HTERT RPE-1 (cell line): ENCODE results near the gene MRPL41.
"Not testable (repeated sequence)": the region's sequence is repeated elsewhere in the genome, so short reads cannot be mapped to it uniquely, and the experiment has no call there.

Experiments used
- in situ Hi-C: fragments of 300-500 bp; cut with MboI; formaldehyde crosslinking; loops from 4 replicates; pipeline ENCODE4 v1.14.3; 2020; ENCODE audit warnings: low sequenced_read_pairs

The MRPL41 gene

GRCh38 chr9:137550958-137551263, 768 bp upstream of the MRPL41 start:
- in situ Hi-C loops = not testable (repeated sequence)

- in situ Hi-C loops = no loop called here
Measured at GRCh38 chr9:137552022-137552768, 516 bp downstream of the MRPL41 start.

GRCh38 chr9:137553654-137554053, 2.0 kb downstream of the MRPL41 start:
- in situ Hi-C loops = not testable (repeated sequence)

GRCh38 chr9:137554349-137554748, 2.7 kb downstream of the MRPL41 start:
- in situ Hi-C loops = no loop called here

- in situ Hi-C loops = no loop called here
Measured at GRCh38 chr9:137555179-137555578, 3.5 kb downstream of the MRPL41 start.

- in situ Hi-C loops = no loop called here
Measured at GRCh38 chr9:137556069-137556838, 4.6 kb downstream of the MRPL41 start.

- in situ Hi-C loops = no loop called here
Measured at GRCh38 chr9:137558127-137558526, 6.4 kb downstream of the MRPL41 start.

- in situ Hi-C loops = no loop called here
Measured at GRCh38 chr9:137564134-137564533, 12.5 kb downstream of the MRPL41 start.

- in situ Hi-C loops = no loop called here
Measured at GRCh38 chr9:137564817-137565411, 13.2 kb downstream of the MRPL41 start.

- in situ Hi-C loops = not testable (repeated sequence)
Measured at GRCh38 chr9:137568445-137568844, 16.8 kb downstream of the MRPL41 start.

- in situ Hi-C loops = no loop called here
Measured at GRCh38 chr9:137569609-137570203, 18.0 kb downstream of the MRPL41 start.

- in situ Hi-C loops = no loop called here
Measured at GRCh38 chr9:137570566-137570965, 18.9 kb downstream of the MRPL41 start.

- in situ Hi-C loops = no loop called here
Measured at GRCh38 chr9:137574192-137574591, 22.5 kb downstream of the MRPL41 start.

- in situ Hi-C loops = no loop called here
Measured at GRCh38 chr9:137575364-137575715, 23.7 kb downstream of the MRPL41 start.

GRCh38 chr9:137575716-137576411, 24.2 kb downstream of the MRPL41 start:
- in situ Hi-C loops = no loop called here

- in situ Hi-C loops = no loop called here
Measured at GRCh38 chr9:137578518-137579258, 27.0 kb downstream of the MRPL41 start, which contains the start of gene DPH7. Gene DPH7, minus strand, starts transcription at chr9:137578925. Its CDS starts 148 bp downstream, at chr9:137578777.

- in situ Hi-C loops = no loop called here
Measured at GRCh38 chr9:137579259-137579604, 27.6 kb downstream of the MRPL41 start.

- in situ Hi-C loops = no loop called here
Measured at GRCh38 chr9:137580209-137580953, 28.7 kb downstream of the MRPL41 start.

GRCh38 chr9:137580954-137581322, 29.3 kb downstream of the MRPL41 start:
- in situ Hi-C loops = no loop called here
